SJSA1 (cell line): ENCODE data around the gene CDK14. TPM values are rescaled to one million over a fixed set of nuclear protein-coding genes. Genes with fewer than 3 reads are reported as not detected.

ENCODE experiments used
- DNase-seq, 2 experiments: peaks; one replicate each; pipeline ENCODE4 v3.0.0-alpha.2; 2015 to 2020; ENCODE audit warnings: low spot score in 2 of 2, low read depth in 1 of 2
- H3K27ac ChIP-seq: fragments of 250-450 bp; sonication (Bioruptor Pico); 2 replicates; pipeline ENCODE4 v1.5.1; 2020; ENCODE audit warnings: mild to moderate bottlenecking, moderate library complexity
- H3K27me3 ChIP-seq: fragments of 250-450 bp; sonication (Bioruptor Pico); replicated peaks from 2 replicates; pipeline ENCODE4 v1.5.1; 2020; ENCODE audit warnings: mild to moderate bottlenecking, moderate library complexity
- H3K36me3 ChIP-seq: fragments of 250-450 bp; sonication (Bioruptor Pico); 2 replicates; pipeline ENCODE4 v1.5.1; 2020; ENCODE audit warnings: mild to moderate bottlenecking
- H3K4me1 ChIP-seq: fragments of 250-450 bp; sonication (Bioruptor Pico); replicated peaks from 2 replicates; pipeline ENCODE4 v1.6.1; 2021; ENCODE audit warnings: mild to moderate bottlenecking
- H3K4me3 ChIP-seq: fragments of 250-450 bp; sonication (Bioruptor Pico); 2 replicates; pipeline ENCODE4 v1.5.1; 2020; ENCODE audit warnings: mild to moderate bottlenecking
- H3K9me3 ChIP-seq: fragments of 250-450 bp; sonication (Bioruptor Pico); replicated peaks from 2 replicates; pipeline ENCODE4 v1.5.1; 2020; ENCODE audit warnings: mild to moderate bottlenecking
- total RNA-seq: library from RNA; depleted of rRNA; stranded (reverse); fragments of >200 nt; shearing (Covaris generic); gene quantifications from 2 replicates; pipeline ENCODE4 v1.2.3, GENCODE V29; 2014

Gene CDK14
- total RNA-seq, 1 experiment from 2014 or later: 20.8 TPM

DNA sequence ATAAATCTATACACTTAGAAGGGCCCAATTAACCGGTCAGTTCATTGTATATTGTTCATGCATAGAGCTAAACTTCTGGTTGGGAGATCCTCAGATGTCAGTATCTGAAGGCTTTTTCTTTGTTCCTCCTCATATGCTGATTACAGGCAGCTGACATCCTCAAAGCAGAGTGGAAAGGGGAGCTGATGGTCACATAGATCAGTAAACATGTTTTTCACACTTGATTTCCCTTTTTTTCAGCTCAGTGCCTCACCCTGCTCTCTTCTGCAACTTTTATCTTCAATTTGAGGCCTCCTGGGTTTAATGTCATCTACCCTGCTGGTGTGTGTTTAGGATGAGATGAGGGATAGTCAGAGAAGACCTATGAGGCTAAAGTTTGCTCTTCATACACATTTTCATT lies 370.2 kb downstream of the CDK14 start:
- Histone ChIP-seq H3K4me1 (no peaks in the 10 kb centered on the region), H3K9me3 (no peaks in the 10 kb centered on the region)

GRCh38 chr7:90968871-90969270 lies 372.8 kb downstream of the CDK14 start:
- H3K27me3 ChIP-seq: no peaks in the 10 kb centered on the region
- DNase-seq: no peak
- H3K4me3 ChIP-seq: no peak overlapping the region
- no peaks in the 10 kb centered on the region; the same call in 1 of the 2 replicates for H3K9me3 ChIP-seq
- no peak overlapping the region for H3K27ac ChIP-seq
- no peaks in the 10 kb centered on the region for H3K4me1 ChIP-seq
- H3K36me3 ChIP-seq: no peaks in the 10 kb centered on the region

More for the DNA sequence above, 370.2 kb downstream of the CDK14 start:
- DNase-seq: no peak
- Histone ChIP-seq H3K27ac (no peak overlapping the region), H3K27me3 (no peaks in the 10 kb centered on the region), H3K36me3 (no peaks in the 10 kb centered on the region), H3K4me3 (no peak overlapping the region)

- H3K27me3 ChIP-seq: no peaks in the 10 kb centered on the region
These were observed 376.9 kb downstream of the CDK14 start for GRCh38 chr7:90972906-90973550.

DNA sequence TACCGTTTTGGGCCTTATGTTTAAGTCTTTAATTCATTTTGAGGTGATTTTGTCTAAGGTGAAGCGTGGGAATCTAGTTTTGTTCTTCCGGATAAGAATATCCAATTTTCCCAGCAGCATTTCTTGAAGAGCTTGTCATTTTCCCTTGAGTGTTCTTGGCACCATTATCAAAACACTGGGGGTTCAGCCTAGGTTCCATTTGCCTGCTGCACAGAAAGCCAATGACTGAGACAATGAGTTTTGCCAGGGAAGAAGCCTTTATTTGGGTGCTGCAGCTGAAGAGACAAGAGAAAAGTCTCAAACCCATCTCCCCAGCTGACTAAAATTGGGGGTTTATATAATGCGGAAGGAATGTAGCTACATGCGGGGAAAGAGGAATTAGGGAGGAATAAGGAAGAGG lies 380.9 kb downstream of the CDK14 start:
- H3K4me3 ChIP-seq: no peak overlapping the region
- no peaks in the 10 kb centered on the region for H3K27me3 ChIP-seq
- no peaks in the 10 kb centered on the region; the same call in 1 of the 2 replicates for H3K9me3 ChIP-seq
- no peaks in the 10 kb centered on the region for H3K4me1 ChIP-seq
- no peaks in the 10 kb centered on the region for H3K36me3 ChIP-seq
- no peak overlapping the region for H3K27ac ChIP-seq
- no peak for DNase-seq

More at GRCh38 chr7:90972906-90973550, 376.9 kb downstream of the CDK14 start:
- Histone ChIP-seq H3K27ac (no peak overlapping the region), H3K9me3 (no peaks in the 10 kb centered on the region; the same call in 1 of the 2 replicates), H3K36me3 (no peaks in the 10 kb centered on the region), H3K4me1 (no peaks in the 10 kb centered on the region), H3K4me3 (no peak overlapping the region)
- no peak for DNase-seq

GRCh38 chr7:90980545-90980944 lies 384.4 kb downstream of the CDK14 start:
- Histone ChIP-seq H3K27ac (no peak overlapping the region), H3K27me3 (no peaks in the 10 kb centered on the region), H3K4me3 (no peak overlapping the region), H3K4me1 (no peaks in the 10 kb centered on the region), H3K36me3 (no peaks in the 10 kb centered on the region), H3K9me3 (no peaks in the 10 kb centered on the region)
- no peak for DNase-seq

- no peaks in the 10 kb centered on the region for H3K9me3 ChIP-seq
These were observed 386.1 kb downstream of the CDK14 start for GRCh38 chr7:90982228-90982627.

GRCh38 chr7:90984692-90985091 lies 388.6 kb downstream of the CDK14 start:
- DNase-seq: no peak
- no peaks in the 10 kb centered on the region; the same call in 1 of the 2 replicates for H3K36me3 ChIP-seq
- H3K27ac ChIP-seq: no peak overlapping the region
- H3K4me3 ChIP-seq: no peak overlapping the region
- H3K9me3 ChIP-seq: no peaks in the 10 kb centered on the region
- H3K27me3 ChIP-seq: no peaks in the 10 kb centered on the region
- no peaks in the 10 kb centered on the region for H3K4me1 ChIP-seq

More at GRCh38 chr7:90982228-90982627, 386.1 kb downstream of the CDK14 start:
- no peaks in the 10 kb centered on the region for H3K4me1 ChIP-seq
- no peaks in the 10 kb centered on the region for H3K27me3 ChIP-seq
- no peaks in the 10 kb centered on the region for H3K36me3 ChIP-seq
- H3K27ac ChIP-seq: no peak overlapping the region
- DNase-seq: no peak
- H3K4me3 ChIP-seq: no peak overlapping the region

- H3K4me3 ChIP-seq: no peak overlapping the region
- H3K4me1 ChIP-seq: no peaks in the 10 kb centered on the region
- H3K27ac ChIP-seq: no peak overlapping the region
- no peaks in the 10 kb centered on the region for H3K27me3 ChIP-seq
- no peaks in the 10 kb centered on the region for H3K9me3 ChIP-seq
- no peaks in the 10 kb centered on the region; the same call in 1 of the 2 replicates for H3K36me3 ChIP-seq
- no peak for DNase-seq
These were observed 392.4 kb downstream of the CDK14 start for GRCh38 chr7:90988516-90988915.

DNA sequence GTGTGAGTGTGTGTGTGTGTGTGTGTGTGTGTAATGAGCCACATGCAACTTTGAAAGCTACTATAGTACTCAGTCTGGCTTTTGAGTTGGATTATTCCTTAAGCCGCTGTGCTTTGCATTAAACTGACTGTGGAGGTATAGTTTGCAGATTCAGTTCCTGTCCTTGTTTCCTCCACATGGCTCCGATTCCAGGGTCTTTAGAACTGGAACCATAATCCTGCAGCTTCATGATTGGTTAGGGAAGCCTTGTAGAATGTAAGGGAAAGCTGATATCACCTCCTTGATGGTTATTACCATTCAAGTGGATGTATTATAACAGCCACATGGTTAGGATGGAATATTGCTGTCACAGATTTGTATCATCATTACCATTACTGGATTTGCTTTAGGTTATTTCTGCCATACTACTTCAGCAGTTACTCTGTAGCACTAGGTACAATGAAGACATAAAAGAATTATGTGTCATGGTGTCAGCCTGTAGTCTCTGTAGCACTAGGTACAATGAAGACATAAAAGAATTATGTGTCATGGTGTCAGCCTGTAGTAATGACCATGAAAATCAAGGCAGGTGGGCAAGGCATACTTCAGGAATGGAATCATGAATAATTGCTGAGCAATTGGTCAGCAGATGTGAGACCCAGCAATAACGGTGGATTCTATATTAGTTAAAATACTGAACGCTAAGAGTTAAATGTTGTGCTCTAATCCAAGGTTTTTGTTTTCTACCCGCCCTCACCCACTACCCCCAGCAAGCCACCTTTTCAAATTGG lies 393.1 kb downstream of the CDK14 start:
- H3K36me3 ChIP-seq: no peaks in the 10 kb centered on the region; the same call in 1 of the 2 replicates
- no peaks in the 10 kb centered on the region for H3K4me1 ChIP-seq
- H3K9me3 ChIP-seq: no peaks in the 10 kb centered on the region
- H3K4me3 ChIP-seq: no peak overlapping the region
- no peaks in the 10 kb centered on the region for H3K27me3 ChIP-seq
- no peak for DNase-seq
- no peak overlapping the region for H3K27ac ChIP-seq

DNA sequence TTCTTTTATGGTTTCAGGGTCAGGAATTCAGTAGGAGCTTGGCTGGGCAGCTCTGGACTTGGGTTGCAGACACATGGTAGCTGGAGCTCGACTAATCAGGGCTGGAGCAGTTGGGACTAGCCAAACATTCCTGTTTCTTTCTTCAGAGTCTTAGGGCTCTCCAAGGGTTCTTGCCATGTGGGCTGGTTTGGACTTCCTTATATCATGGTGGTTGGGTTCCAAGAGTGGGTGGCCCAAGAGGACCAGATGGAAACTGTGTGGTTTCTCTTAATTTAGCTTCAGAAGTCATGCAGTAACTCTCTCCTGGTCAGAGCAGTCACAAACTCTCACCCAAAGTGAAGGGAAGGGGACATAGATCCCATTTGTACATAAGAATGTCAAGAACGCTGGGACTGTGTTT lies 398.0 kb downstream of the CDK14 start:
- Histone ChIP-seq H3K36me3 (no peaks in the 10 kb centered on the region; the same call in 1 of the 2 replicates), H3K9me3 (no peaks in the 10 kb centered on the region), H3K27ac (no peak overlapping the region), H3K4me3 (no peak overlapping the region), H3K27me3 (no peaks in the 10 kb centered on the region), H3K4me1 (no peaks in the 10 kb centered on the region)
- no peak for DNase-seq

DNA sequence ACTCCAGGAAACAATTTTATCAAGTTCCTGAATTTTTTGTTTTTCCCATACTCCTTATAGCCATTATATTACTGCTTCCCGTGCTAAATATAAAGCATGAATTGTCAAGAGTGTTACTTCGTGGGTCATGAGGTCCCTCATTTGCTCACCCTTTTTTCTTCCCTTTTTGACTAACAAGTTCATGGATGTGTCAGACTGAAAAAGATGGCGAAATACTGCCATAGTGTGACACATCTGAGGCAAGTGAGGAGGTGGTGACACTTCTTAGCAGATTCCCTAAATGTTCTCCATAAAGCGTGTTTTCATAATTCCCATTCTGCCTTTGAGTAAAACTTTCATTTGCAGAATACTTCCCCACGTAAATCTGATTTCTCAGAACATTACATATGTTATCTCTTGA lies 398.5 kb downstream of the CDK14 start:
- no peak for DNase-seq
- no peak overlapping the region for H3K27ac ChIP-seq

GRCh38 chr7:90995996-90996395 lies 399.9 kb downstream of the CDK14 start:
- no peak for DNase-seq
- Histone ChIP-seq H3K36me3 (no peaks in the 10 kb centered on the region), H3K4me1 (no peaks in the 10 kb centered on the region), H3K9me3 (no peaks in the 10 kb centered on the region), H3K4me3 (no peak overlapping the region), H3K27ac (no peak overlapping the region), H3K27me3 (no peaks in the 10 kb centered on the region)

More for the DNA sequence above, 398.5 kb downstream of the CDK14 start:
- Histone ChIP-seq H3K36me3 (no peaks in the 10 kb centered on the region), H3K4me3 (no peak overlapping the region), H3K4me1 (no peaks in the 10 kb centered on the region), H3K27me3 (no peaks in the 10 kb centered on the region), H3K9me3 (no peaks in the 10 kb centered on the region)

GRCh38 chr7:90999989-91000979 lies 404.2 kb downstream of the CDK14 start:
- no peaks in the 10 kb centered on the region for H3K4me1 ChIP-seq
- no peaks in the 10 kb centered on the region for H3K27me3 ChIP-seq
- H3K36me3 ChIP-seq: no peaks in the 10 kb centered on the region
- H3K9me3 ChIP-seq: no peaks in the 10 kb centered on the region
- peak in 1 of 2 experiments; percentile 2 for DNase-seq
- no peak overlapping the region for H3K27ac ChIP-seq
- no peak overlapping the region for H3K4me3 ChIP-seq
